Prostate gland (tissue), 2 donors: ENCODE data around the gene NHSL2. TPM values are rescaled to one million over a fixed set of nuclear protein-coding genes. Genes with fewer than 3 reads are reported as not detected.

Experiments
- DNase-seq: peaks from one replicate; pipeline ENCODE4 v3.0.0-alpha.2; 2019; ENCODE audit warnings: low spot score
- H3K27ac ChIP-seq, 2 donors: fragments of 200-600 bp; sonication (generic); 2 replicates each; pipeline ENCODE4 v1.5.1; 2017 to 2019
- H3K27me3 ChIP-seq: fragments of 200-600 bp; sonication (generic); replicated peaks from 2 replicates; pipeline ENCODE4 v1.5.1; 2019; ENCODE audit not compliant: insufficient read depth
- H3K36me3 ChIP-seq, 2 donors: fragments of 200-600 bp; sonication (generic); 1 replicate in 1 of 2; 2 replicates in 1 of 2; pipeline versions ENCODE4 v1.5.1 to v1.8.1; 2017 to 2019
- H3K4me1 ChIP-seq: fragments of 200-600 bp; sonication (generic); replicated peaks from 2 replicates; pipeline ENCODE4 v1.5.1; 2019
- H3K4me3 ChIP-seq, 2 donors: fragments of 200-600 bp; sonication (generic); 2 replicates each; pipeline ENCODE4 v1.5.1; 2017 to 2019
- H3K9me3 ChIP-seq: fragments of 200-600 bp; sonication (generic); 2 replicates; pipeline ENCODE4 v1.5.1; 2017
- POLR2A ChIP-seq: fragments of 450-650 bp; IDR thresholded peaks from one replicate; pipeline ENCODE4 v1.6.1; 2016; ENCODE audit warnings: antibody characterized with exemption, mild to moderate bottlenecking
- POLR2AphosphoS5 ChIP-seq: sonication (generic); formaldehyde crosslinking; IDR thresholded peaks from one replicate; pipeline ENCODE4 v1.6.1; 2017; ENCODE audit warnings: antibody characterized with exemption
- WGBS: methylation state at CpG from one replicate; pipeline ENCODE4 v1.1.5; 2018; 5-methylcytosine and 5-hydroxymethylcytosine counted together
- intact Hi-C: fragments of 100-400 bp; cut with DNase I; formaldehyde crosslinking; loops from one replicate; pipeline ENCODE4 v1.14.2; 2022
- total RNA-seq, 2 donors: library from RNA; depleted of rRNA; stranded (reverse); fragments of >200 nt; gene quantifications; one replicate each; pipeline ENCODE4 v1.1.0, GENCODE V29; 2016
- TF ChIP-seq, protein P1 (sequence below), 4 experiments: fragments of 200-600 bp in 2 of 4; fragments of 450-650 bp in 2 of 4; sonication (generic) in 2 of 4; IDR thresholded peaks; 1 replicate in 3 of 4; 2 replicates in 1 of 4; pipeline ENCODE4 v1.5.1; 2016 to 2019; ENCODE audit warnings: antibody characterized with exemption in 4 of 4, mild to moderate bottlenecking in 2 of 4, moderate library complexity in 2 of 4

NHSL2 gene
- total RNA-seq, 2 donors from 2014 or later = 4.2 to 28.2 TPM

DNA sequence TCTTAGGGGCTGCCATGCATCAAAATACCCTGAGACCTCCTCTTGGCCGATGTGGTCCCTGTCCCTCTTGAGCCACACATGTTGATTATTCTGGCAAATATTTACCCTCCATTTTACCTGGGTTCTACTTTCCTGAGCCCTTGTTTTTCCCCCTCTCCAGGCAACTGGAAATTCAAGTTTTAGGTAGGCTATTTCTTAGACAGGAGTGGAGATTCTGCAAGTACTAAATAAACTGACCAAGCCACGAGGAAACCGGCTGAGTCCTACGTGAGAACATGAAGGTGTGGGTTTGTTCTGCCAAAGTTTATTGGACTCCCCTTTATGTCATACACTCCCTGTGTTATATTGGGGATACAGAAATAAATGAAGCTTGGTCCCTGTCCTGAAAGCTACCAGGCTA is 133.0 kb downstream of the NHSL2 start:
- DNase-seq = no peak
- intact Hi-C loops = no loop called here

GRCh38 chrX:72045141-72045540 is 134.5 kb downstream of the NHSL2 start:
- Histone ChIP-seq H3K4me3 (no peak overlapping the region), H3K9me3 (no peaks in the 10 kb centered on the region), H3K4me1 (no peaks in the 10 kb centered on the region), H3K27ac (peak overlapping the region; percentile 70 to 77), H3K36me3 (no peaks in the 10 kb centered on the region), H3K27me3 (no peaks in the 10 kb centered on the region)
- intact Hi-C loops = no loop called here
- TF ChIP-seq, protein P1, sequence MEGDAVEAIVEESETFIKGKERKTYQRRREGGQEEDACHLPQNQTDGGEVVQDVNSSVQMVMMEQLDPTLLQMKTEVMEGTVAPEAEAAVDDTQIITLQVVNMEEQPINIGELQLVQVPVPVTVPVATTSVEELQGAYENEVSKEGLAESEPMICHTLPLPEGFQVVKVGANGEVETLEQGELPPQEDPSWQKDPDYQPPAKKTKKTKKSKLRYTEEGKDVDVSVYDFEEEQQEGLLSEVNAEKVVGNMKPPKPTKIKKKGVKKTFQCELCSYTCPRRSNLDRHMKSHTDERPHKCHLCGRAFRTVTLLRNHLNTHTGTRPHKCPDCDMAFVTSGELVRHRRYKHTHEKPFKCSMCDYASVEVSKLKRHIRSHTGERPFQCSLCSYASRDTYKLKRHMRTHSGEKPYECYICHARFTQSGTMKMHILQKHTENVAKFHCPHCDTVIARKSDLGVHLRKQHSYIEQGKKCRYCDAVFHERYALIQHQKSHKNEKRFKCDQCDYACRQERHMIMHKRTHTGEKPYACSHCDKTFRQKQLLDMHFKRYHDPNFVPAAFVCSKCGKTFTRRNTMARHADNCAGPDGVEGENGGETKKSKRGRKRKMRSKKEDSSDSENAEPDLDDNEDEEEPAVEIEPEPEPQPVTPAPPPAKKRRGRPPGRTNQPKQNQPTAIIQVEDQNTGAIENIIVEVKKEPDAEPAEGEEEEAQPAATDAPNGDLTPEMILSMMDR (IDR thresholded peaks at IDR 0.05) = no peak
- TF ChIP-seq POLR2AphosphoS5 (no peak), POLR2A (no peak)
- DNase-seq = no peak
- 50% methylated on average over 1 of the region's 4 CpGs for WGBS

More for the DNA sequence above, 133.0 kb downstream of the NHSL2 start:
- H3K9me3 ChIP-seq = no peaks in the 10 kb centered on the region
- WGBS = 32% methylated on average over 4 of the region's 4 CpGs
- H3K27me3 ChIP-seq = no peaks in the 10 kb centered on the region
- H3K4me3 ChIP-seq = no peak overlapping the region
- TF ChIP-seq POLR2A = no peak
- TF ChIP-seq, protein P1 (IDR thresholded peaks at IDR 0.05) = no peak
- TF ChIP-seq POLR2AphosphoS5 = no peak
- no peaks in the 10 kb centered on the region for H3K4me1 ChIP-seq
- no peaks in the 10 kb centered on the region for H3K36me3 ChIP-seq
- no peak overlapping the region for H3K27ac ChIP-seq

GRCh38 chrX:72045552-72046277 is 135.1 kb downstream of the NHSL2 start:
- intact Hi-C loops = no loop called here
- DNase-seq = peak; percentile 44
- Histone ChIP-seq H3K4me1 (no peaks in the 10 kb centered on the region), H3K27ac (peak overlapping the region; percentile 70 to 77), H3K36me3 (no peaks in the 10 kb centered on the region), H3K27me3 (no peaks in the 10 kb centered on the region), H3K9me3 (no peaks in the 10 kb centered on the region), H3K4me3 (no peak overlapping the region)
- WGBS = 30% methylated on average over 8 of the region's 9 CpGs
- TF ChIP-seq POLR2A = no peak
- peak; percentile 49 for TF ChIP-seq POLR2AphosphoS5

GRCh38 chrX:72046447-72046846 is 135.8 kb downstream of the NHSL2 start:
- H3K36me3 ChIP-seq = no peaks in the 10 kb centered on the region
- DNase-seq = no peak
- no peaks in the 10 kb centered on the region for H3K9me3 ChIP-seq
- intact Hi-C loops = no loop called here
- WGBS = 7% methylated on average over 6 of the region's 6 CpGs
- H3K4me3 ChIP-seq = no peak overlapping the region
- TF ChIP-seq POLR2AphosphoS5 (no peak), POLR2A (no peak)
- TF ChIP-seq, protein P1 (IDR thresholded peaks at IDR 0.05) = no peak
- no peaks in the 10 kb centered on the region for H3K27me3 ChIP-seq
- no peaks in the 10 kb centered on the region for H3K4me1 ChIP-seq
- H3K27ac ChIP-seq = peak overlapping the region; percentile 70 to 77

DNA sequence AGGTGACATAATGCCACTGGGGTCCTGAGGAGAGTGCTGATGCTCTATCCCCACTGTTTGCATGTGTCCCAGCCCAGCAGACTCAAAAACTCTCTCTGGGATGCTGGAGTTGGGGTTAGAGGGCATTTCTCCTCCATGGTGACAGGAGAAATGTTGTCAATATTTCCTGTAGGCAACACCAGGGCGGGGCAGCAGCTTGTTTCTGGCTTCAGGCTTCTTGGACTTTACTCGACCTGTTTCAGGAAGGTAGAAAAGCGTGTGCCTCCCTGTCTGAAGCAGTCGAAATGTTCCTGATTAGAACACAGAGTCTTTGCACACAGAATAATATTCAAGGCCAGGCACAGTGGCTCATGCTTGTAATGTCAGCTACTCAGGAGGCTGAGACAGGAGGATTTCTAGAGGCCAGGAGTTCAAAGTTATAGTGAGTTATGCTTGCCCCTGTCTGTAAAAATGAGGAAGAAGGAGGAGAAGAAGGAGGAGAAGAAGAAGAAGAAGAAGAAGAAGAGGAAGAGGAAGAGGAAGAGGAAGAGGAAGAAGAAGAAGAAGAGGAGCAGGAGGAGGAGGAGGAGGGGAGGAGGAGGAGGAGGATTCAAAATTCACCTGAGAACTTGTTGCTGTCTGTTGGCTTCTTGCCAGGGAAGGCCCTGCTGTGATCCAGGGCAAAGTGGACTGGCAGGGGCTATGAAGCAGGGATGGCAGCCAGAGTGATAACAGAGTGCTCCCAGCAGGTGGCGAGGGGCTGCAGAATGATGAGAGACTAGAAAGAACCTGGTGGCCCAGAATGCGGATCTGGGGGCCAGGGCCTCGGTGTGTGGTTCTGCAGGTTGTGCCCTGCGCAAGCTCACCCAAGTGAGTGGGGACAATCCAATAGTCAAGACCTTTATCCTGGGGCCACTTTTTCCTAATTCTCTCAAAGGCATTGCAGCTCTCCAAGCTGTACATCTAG is 138.1 kb downstream of the NHSL2 start:
- no peaks in the 10 kb centered on the region for H3K27me3 ChIP-seq
- intact Hi-C loops = no loop called here
- 77% methylated on average over 8 of the region's 8 CpGs for WGBS
- H3K4me3 ChIP-seq = no peak overlapping the region
- H3K4me1 ChIP-seq = no peaks in the 10 kb centered on the region
- TF ChIP-seq POLR2A (no peak), POLR2AphosphoS5 (no peak)
- TF ChIP-seq, protein P1 (IDR thresholded peaks at IDR 0.05) = no peak
- no peaks in the 10 kb centered on the region for H3K9me3 ChIP-seq
- DNase-seq = no peak
- H3K36me3 ChIP-seq = no peaks in the 10 kb centered on the region
- no peak overlapping the region for H3K27ac ChIP-seq
